HCT116 (cell line): ENCODE measurements around the gene TAS2R46.
"Not testable (repeated sequence)": the region's sequence is repeated elsewhere in the genome, so short reads cannot be mapped to it uniquely, and the experiment has no call there.

Source experiments
- EZH2 ChIP-seq: fragments of 200-600 bp; sonication (generic); IDR thresholded peaks from 2 replicates; pipeline ENCODE4 v1.6.1; 2017; ENCODE audit warnings: antibody characterized with exemption, mixed run types
- EZH2phosphoT487 ChIP-seq: fragments of 200-600 bp; IDR thresholded peaks from 2 replicates; pipeline ENCODE4 v1.6.1; 2018; ENCODE audit warnings: antibody characterized with exemption, borderline replicate concordance
- FOSL1 ChIP-seq: IDR thresholded peaks from 2 replicates; pipeline ENCODE4 v1.6.1; 2012; ENCODE audit warnings: low read depth
- POLR2A ChIP-seq: IDR thresholded peaks from 2 replicates; pipeline ENCODE4 v1.7.0; 2011; ENCODE audit warnings: borderline replicate concordance; ENCODE audit not compliant: insufficient read depth, insufficient read length; ENCODE audit errors: extremely low read depth
- POLR2AphosphoS5 ChIP-seq: IDR thresholded peaks from 2 replicates; pipeline ENCODE4 v1.6.1; 2011; ENCODE audit warnings: mild to moderate bottlenecking, low read depth, low read length, moderate library complexity
- TF ChIP-seq, protein P1 (sequence below): IDR thresholded peaks from 2 replicates; pipeline ENCODE4 v1.6.1; 2011; ENCODE audit warnings: mild to moderate bottlenecking, low read length, moderate library complexity; ENCODE audit not compliant: insufficient replicate concordance; ENCODE audit errors: extremely low read depth
- TF ChIP-seq, protein P2 (sequence below), 3 experiments: fragments of 200-600 bp in 1 of 3; sonication (generic) in 1 of 3; IDR thresholded peaks in 2 of 3; conservative IDR thresholded peaks in 1 of 3; 2 replicates each; pipeline ENCODE4 v1.5.1; 2012 to 2017; ENCODE audit warnings: low read depth in 2 of 3, low read length in 2 of 3, antibody characterized with exemption in 1 of 3, borderline replicate concordance in 1 of 3, control low read depth in 1 of 3, mild to moderate bottlenecking in 1 of 3, mixed read lengths in 1 of 3, mixed run types in 1 of 3, moderate library complexity in 1 of 3; ENCODE audit not compliant: insufficient read depth in 1 of 3

DNA sequence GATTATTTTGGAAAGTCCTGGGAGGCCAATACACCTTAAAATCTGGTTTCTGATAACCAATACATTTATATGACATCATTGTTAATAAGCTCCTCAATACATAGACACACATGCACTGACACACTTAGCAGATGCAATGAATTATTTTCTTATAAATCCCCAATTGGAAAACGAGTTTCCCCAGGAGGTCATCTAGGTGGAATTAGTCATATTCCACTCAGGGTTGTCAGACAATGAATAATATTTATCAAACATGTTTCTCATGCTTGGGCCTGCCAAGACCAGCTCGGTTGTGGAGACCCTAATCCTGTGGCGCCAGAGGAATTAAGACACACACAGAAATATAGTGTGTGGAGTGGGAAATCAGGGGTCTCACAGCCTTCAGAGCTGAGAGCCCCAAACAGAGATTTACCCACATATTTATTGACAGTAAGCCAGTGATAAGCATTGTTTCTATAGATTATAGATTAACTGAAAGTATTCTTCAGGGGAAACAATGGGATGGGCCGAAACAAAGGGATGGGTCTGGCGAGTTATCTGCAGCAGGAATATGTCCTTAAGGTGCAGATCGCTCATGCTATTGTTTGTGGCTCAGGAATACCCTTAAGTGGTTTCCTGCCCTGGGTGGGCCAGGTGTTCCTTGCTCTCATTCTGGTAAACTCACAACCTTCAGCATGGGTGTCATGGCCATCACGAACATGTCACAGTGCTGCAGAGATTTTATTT lies 12.1 kb downstream of the TAS2R46 start:
- TF ChIP-seq, protein P1, sequence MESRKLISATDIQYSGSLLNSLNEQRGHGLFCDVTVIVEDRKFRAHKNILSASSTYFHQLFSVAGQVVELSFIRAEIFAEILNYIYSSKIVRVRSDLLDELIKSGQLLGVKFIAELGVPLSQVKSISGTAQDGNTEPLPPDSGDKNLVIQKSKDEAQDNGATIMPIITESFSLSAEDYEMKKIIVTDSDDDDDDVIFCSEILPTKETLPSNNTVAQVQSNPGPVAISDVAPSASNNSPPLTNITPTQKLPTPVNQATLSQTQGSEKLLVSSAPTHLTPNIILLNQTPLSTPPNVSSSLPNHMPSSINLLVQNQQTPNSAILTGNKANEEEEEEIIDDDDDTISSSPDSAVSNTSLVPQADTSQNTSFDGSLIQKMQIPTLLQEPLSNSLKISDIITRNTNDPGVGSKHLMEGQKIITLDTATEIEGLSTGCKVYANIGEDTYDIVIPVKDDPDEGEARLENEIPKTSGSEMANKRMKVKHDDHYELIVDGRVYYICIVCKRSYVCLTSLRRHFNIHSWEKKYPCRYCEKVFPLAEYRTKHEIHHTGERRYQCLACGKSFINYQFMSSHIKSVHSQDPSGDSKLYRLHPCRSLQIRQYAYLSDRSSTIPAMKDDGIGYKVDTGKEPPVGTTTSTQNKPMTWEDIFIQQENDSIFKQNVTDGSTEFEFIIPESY: not testable (repeated sequence)
- TF ChIP-seq, protein P2, sequence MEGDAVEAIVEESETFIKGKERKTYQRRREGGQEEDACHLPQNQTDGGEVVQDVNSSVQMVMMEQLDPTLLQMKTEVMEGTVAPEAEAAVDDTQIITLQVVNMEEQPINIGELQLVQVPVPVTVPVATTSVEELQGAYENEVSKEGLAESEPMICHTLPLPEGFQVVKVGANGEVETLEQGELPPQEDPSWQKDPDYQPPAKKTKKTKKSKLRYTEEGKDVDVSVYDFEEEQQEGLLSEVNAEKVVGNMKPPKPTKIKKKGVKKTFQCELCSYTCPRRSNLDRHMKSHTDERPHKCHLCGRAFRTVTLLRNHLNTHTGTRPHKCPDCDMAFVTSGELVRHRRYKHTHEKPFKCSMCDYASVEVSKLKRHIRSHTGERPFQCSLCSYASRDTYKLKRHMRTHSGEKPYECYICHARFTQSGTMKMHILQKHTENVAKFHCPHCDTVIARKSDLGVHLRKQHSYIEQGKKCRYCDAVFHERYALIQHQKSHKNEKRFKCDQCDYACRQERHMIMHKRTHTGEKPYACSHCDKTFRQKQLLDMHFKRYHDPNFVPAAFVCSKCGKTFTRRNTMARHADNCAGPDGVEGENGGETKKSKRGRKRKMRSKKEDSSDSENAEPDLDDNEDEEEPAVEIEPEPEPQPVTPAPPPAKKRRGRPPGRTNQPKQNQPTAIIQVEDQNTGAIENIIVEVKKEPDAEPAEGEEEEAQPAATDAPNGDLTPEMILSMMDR (IDR thresholded peaks at IDR 0.05 in 2 of 3, conservative IDR thresholded peaks at IDR 0.05 in 1 of 3; ENCODE audit: borderline replicate concordance in 1 of 3, insufficient read depth in 1 of 3, low read depth in 2 of 3, low read length in 2 of 3): not testable (repeated sequence)
- TF ChIP-seq EZH2, EZH2phosphoT487, POLR2AphosphoS5, FOSL1, POLR2A: not testable (repeated sequence)
